Activated CD4-positive, alpha-beta T cell treated with anti-CD3 and anti-CD28 coated beads for 36 hours (primary cell): ENCODE results near the gene ZNF366. TPM values are rescaled to one million over a fixed set of nuclear protein-coding genes. Genes with fewer than 3 reads are reported as not detected.
"Not testable (repeated sequence)": the region's sequence is repeated elsewhere in the genome, so short reads cannot be mapped to it uniquely, and the experiment has no call there.

Source experiments
- ATAC-seq: fragments of 200-7000 bp; cut with Tn5 transposase; one replicate; pipeline ENCODE4 v1.10.0; 2021; ENCODE audit warnings: mild to moderate bottlenecking, moderate library complexity
- CTCF ChIA-PET: fragments of 350-600 bp; sonication (Branson Sonifier 250); formaldehyde crosslinking; loops from one replicate; lab custom pipeline; 2021; ENCODE audit warnings: antibody characterized with exemption; lab: Charles Lee
- POLR2A ChIA-PET: fragments of 350-600 bp; sonication (Branson Sonifier 250); formaldehyde crosslinking; loops from one replicate; lab custom pipeline; 2021; ENCODE audit warnings: antibody characterized with exemption, inconsistent platforms; lab: Charles Lee
- DNase-seq: peaks from one replicate; pipeline ENCODE4 v3.0.0-alpha.2; 2020
- H3K27ac Mint-ChIP-seq: one replicate; pipeline ENCODE4 v1.8.0; 2021; ENCODE audit warnings: mixed read lengths
- H3K27me3 Mint-ChIP-seq: one replicate; pipeline ENCODE4 v1.8.0; 2021; ENCODE audit warnings: mixed read lengths
- H3K36me3 Mint-ChIP-seq: one replicate; pipeline ENCODE4 v1.8.0; 2021; ENCODE audit warnings: low read depth, mixed read lengths
- H3K4me1 Mint-ChIP-seq: one replicate; pipeline ENCODE4 v1.8.0; 2021; ENCODE audit warnings: mixed read lengths
- H3K4me3 Mint-ChIP-seq: one replicate; pipeline ENCODE4 v1.8.0; 2021; ENCODE audit warnings: mild to moderate bottlenecking, moderate library complexity, mixed read lengths
- H3K9me3 Mint-ChIP-seq: one replicate; pipeline ENCODE4 v1.8.0; 2021; ENCODE audit warnings: low read depth, mixed read lengths
- intact Hi-C, 2 experiments: fragments of 100-400 bp; cut with DNase I in 1 of 2; cut with micrococcal nuclease in 1 of 2; formaldehyde crosslinking; loops; one replicate each; pipeline versions ENCODE4 v1.14.2 to v1.15.1; 2022 to 2024; cut with DNase I, micrococcal nuclease
- total RNA-seq, 2 experiments: library from RNA; stranded (reverse); gene quantifications; one replicate each; pipeline ENCODE4 v1.2.3, GENCODE V29; 2021

The ZNF366 gene
- total RNA-seq, 2 experiments from 2014 or later, result not detected

GRCh38 chr5:72412283-72413055 lies 94.7 kb downstream of the ZNF366 start:
- Mint-ChIP-seq H3K4me3 (no peak overlapping the region), H3K27me3 (peaks cover 4% of the 10 kb centered on the region), H3K27ac (no peak overlapping the region), H3K9me3 (no peaks in the 10 kb centered on the region), H3K36me3 (no peaks in the 10 kb centered on the region), H3K4me1 (no peaks in the 10 kb centered on the region)
- intact Hi-C loops, result no loop called here
- ChIA-PET CTCF (interaction anchor here (0.5 to 1.4 kb wide), 3 partner anchors 10 to 562 kb away, joined by 3 read pairs; no protein-coding TSS in a partner anchor), POLR2A (interaction anchor here (0.5 kb wide), 1 partner anchor 134 kb away, joined by 3 read pairs; no protein-coding TSS in a partner anchor)
- no peak for DNase-seq
- no peak for ATAC-seq

- DNase-seq, result no peak
- Mint-ChIP-seq H3K9me3 (no peaks in the 10 kb centered on the region), H3K36me3 (no peaks in the 10 kb centered on the region), H3K27ac (no peak overlapping the region), H3K4me3 (no peak overlapping the region), H3K27me3 (peaks cover 8% of the 10 kb centered on the region), H3K4me1 (no peaks in the 10 kb centered on the region)
- ChIA-PET POLR2A (interaction anchor here (0.7 kb wide), 1 partner anchor 33 kb away, joined by 3 read pairs; no protein-coding TSS in a partner anchor), CTCF (no interaction called here)
- intact Hi-C loops, result no loop called here
- ATAC-seq, result no peak
These were observed 96.4 kb downstream of the ZNF366 start for GRCh38 chr5:72410688-72411295.

GRCh38 chr5:72408603-72409002 lies 98.6 kb downstream of the ZNF366 start:
- H3K9me3 Mint-ChIP-seq, result peaks cover 4% of the 10 kb centered on the region
- DNase-seq, result no peak
- ChIA-PET POLR2A (no interaction called here), CTCF (no interaction called here)
- peaks cover 10% of the 10 kb centered on the region for H3K27me3 Mint-ChIP-seq
- H3K4me1 Mint-ChIP-seq, result no peaks in the 10 kb centered on the region
- no peak for ATAC-seq
- no peaks in the 10 kb centered on the region for H3K36me3 Mint-ChIP-seq
- intact Hi-C loops, result loop anchor here in 1 of 2 experiments (10.0 kb wide), 1 partner anchor 116 kb away; no protein-coding TSS in a partner anchor
- H3K4me3 Mint-ChIP-seq, result no peak overlapping the region
- no peak overlapping the region for H3K27ac Mint-ChIP-seq

GRCh38 chr5:72408127-72408526 lies 99.1 kb downstream of the ZNF366 start:
- intact Hi-C loops, result loop anchor here in 1 of 2 experiments (10.0 kb wide), 1 partner anchor 117 kb away; no protein-coding TSS in a partner anchor
- no peak overlapping the region for H3K27ac Mint-ChIP-seq

GRCh38 chr5:72407541-72407940 lies 99.7 kb downstream of the ZNF366 start:
- intact Hi-C loops, result loop anchor here in 1 of 2 experiments (10.0 kb wide), 1 partner anchor 117 kb away; no protein-coding TSS in a partner anchor
- ChIA-PET CTCF (no interaction called here), POLR2A (no interaction called here)
- H3K9me3 Mint-ChIP-seq, result peaks cover 4% of the 10 kb centered on the region
- H3K4me1 Mint-ChIP-seq, result no peaks in the 10 kb centered on the region
- DNase-seq (no peak), ATAC-seq (no peak)
- no peaks in the 10 kb centered on the region for H3K36me3 Mint-ChIP-seq
- H3K27ac Mint-ChIP-seq, result no peak overlapping the region
- H3K4me3 Mint-ChIP-seq, result no peak overlapping the region
- H3K27me3 Mint-ChIP-seq, result peaks cover 10% of the 10 kb centered on the region

More at GRCh38 chr5:72408127-72408526, 99.1 kb downstream of the ZNF366 start:
- Mint-ChIP-seq H3K9me3 (peaks cover 4% of the 10 kb centered on the region), H3K4me3 (no peak overlapping the region), H3K4me1 (no peaks in the 10 kb centered on the region), H3K36me3 (no peaks in the 10 kb centered on the region), H3K27me3 (peaks cover 10% of the 10 kb centered on the region)
- ChIA-PET POLR2A (no interaction called here), CTCF (no interaction called here)
- ATAC-seq (no peak), DNase-seq (no peak)

GRCh38 chr5:72407078-72407477 lies 100.1 kb downstream of the ZNF366 start:
- no peaks in the 10 kb centered on the region for H3K36me3 Mint-ChIP-seq
- DNase-seq (no peak), ATAC-seq (no peak)
- H3K27ac Mint-ChIP-seq, result no peak overlapping the region
- intact Hi-C loops, result loop anchor here in 1 of 2 experiments (10.0 kb wide), 1 partner anchor 118 kb away; no protein-coding TSS in a partner anchor
- peaks cover 8% of the 10 kb centered on the region for H3K9me3 Mint-ChIP-seq
- ChIA-PET POLR2A (no interaction called here), CTCF (no interaction called here)
- H3K4me1 Mint-ChIP-seq, result no peaks in the 10 kb centered on the region
- H3K4me3 Mint-ChIP-seq, result no peak overlapping the region
- peaks cover 10% of the 10 kb centered on the region for H3K27me3 Mint-ChIP-seq

GRCh38 chr5:72404771-72405170 lies 102.4 kb downstream of the ZNF366 start:
- intact Hi-C loops, result loop anchor here in 1 of 2 experiments (10.0 kb wide), 1 partner anchor 120 kb away; no protein-coding TSS in a partner anchor
- H3K4me3 Mint-ChIP-seq, ATAC-seq, H3K36me3 Mint-ChIP-seq, H3K27me3 Mint-ChIP-seq, H3K27ac Mint-ChIP-seq, POLR2A ChIA-PET, DNase-seq, H3K4me1 Mint-ChIP-seq: not testable (repeated sequence)
- H3K9me3 Mint-ChIP-seq, result peaks cover 22% of the 10 kb centered on the region
- CTCF ChIA-PET, result interaction anchor here (0.7 kb wide), 1 partner anchor 49 kb away, joined by 3 read pairs; no protein-coding TSS in a partner anchor

- Mint-ChIP-seq H3K9me3 (peaks cover 22% of the 10 kb centered on the region), H3K36me3 (no peaks in the 10 kb centered on the region), H3K4me3 (no peak overlapping the region), H3K27ac (no peak overlapping the region), H3K27me3 (peaks cover 12% of the 10 kb centered on the region), H3K4me1 (no peaks in the 10 kb centered on the region)
- ATAC-seq (no peak), DNase-seq (peak; percentile 7)
- intact Hi-C loops, result loop anchor here in 1 of 2 experiments (10.0 kb wide), 1 partner anchor 122 kb away; no protein-coding TSS in a partner anchor
- ChIA-PET POLR2A (no interaction called here), CTCF (interaction anchor here (0.5 to 1.3 kb wide), 5 partner anchors 9 to 367 kb away, joined by 3 to 4 read pairs (median 3); no protein-coding TSS in a partner anchor)
These were observed 104.1 kb downstream of the ZNF366 start for GRCh38 chr5:72402959-72403628.

GRCh38 chr5:72402381-72402890 lies 104.8 kb downstream of the ZNF366 start:
- peaks cover 22% of the 10 kb centered on the region for H3K9me3 Mint-ChIP-seq
- H3K4me1 Mint-ChIP-seq, result no peaks in the 10 kb centered on the region
- H3K27me3 Mint-ChIP-seq, result peaks cover 16% of the 10 kb centered on the region
- no peaks in the 10 kb centered on the region for H3K36me3 Mint-ChIP-seq
- DNase-seq (no peak), ATAC-seq (no peak)
- ChIA-PET POLR2A (no interaction called here), CTCF (interaction anchor here (0.7 to 1.1 kb wide), 4 partner anchors 8 to 46 kb away, joined by 3 to 4 read pairs (median 3); no protein-coding TSS in a partner anchor)
- H3K4me3 Mint-ChIP-seq, result no peak overlapping the region
- no peak overlapping the region for H3K27ac Mint-ChIP-seq
- intact Hi-C loops, result loop anchor here in 1 of 2 experiments (10.0 kb wide), 1 partner anchor 122 kb away; no protein-coding TSS in a partner anchor

GRCh38 chr5:72400950-72401349 lies 106.3 kb downstream of the ZNF366 start:
- no peak for ATAC-seq
- DNase-seq, result no peak
- ChIA-PET CTCF (interaction anchor here (1.1 kb wide), 1 partner anchor 359 kb away, joined by 3 read pairs; no protein-coding TSS in a partner anchor), POLR2A (no interaction called here)
- H3K9me3 Mint-ChIP-seq, result peaks cover 22% of the 10 kb centered on the region
- H3K4me3 Mint-ChIP-seq, result no peak overlapping the region
- no peaks in the 10 kb centered on the region for H3K4me1 Mint-ChIP-seq
- H3K27ac Mint-ChIP-seq, result no peak overlapping the region
- H3K27me3 Mint-ChIP-seq, result peaks cover 14% of the 10 kb centered on the region
- intact Hi-C loops, result loop anchor here in 1 of 2 experiments (10.0 kb wide), 1 partner anchor 124 kb away; no protein-coding TSS in a partner anchor
- no peaks in the 10 kb centered on the region for H3K36me3 Mint-ChIP-seq
